CD14-positive monocyte (primary cell): ENCODE data around the gene SLC38A3. TPM values are rescaled to one million over a fixed set of nuclear protein-coding genes. Genes with fewer than 3 reads are reported as not detected.
A peak's percentile ranks its signal among the peaks of the same experiment; 100 is the strongest.

ENCODE experiments used
- DNase-seq, 3 donors: peaks; one replicate each; pipeline ENCODE4 v3.0.0-alpha.2; 2011 to 2022
- H2AFZ ChIP-seq: 2 replicates; pipeline ENCODE4 v1.6.0; 2012; ENCODE audit warnings: mild to moderate bottlenecking, low read depth, low read length, inconsistent platforms; ENCODE audit not compliant: insufficient read depth, poor library complexity, severe bottlenecking
- H3K27ac ChIP-seq, 2 donors: 1 replicate in 1 of 2; 2 replicates in 1 of 2; pipeline ENCODE4 v1.5.1; 2012 to 2013; ENCODE audit warnings: low read length in 2 of 2, control low read depth in 1 of 2, inconsistent platforms in 1 of 2, low read depth in 1 of 2, mild to moderate bottlenecking in 1 of 2
- H3K27me3 ChIP-seq, 2 donors: one replicate each; pipeline versions ENCODE4 v1.6.0 to v1.6.1; 2011 to 2013; ENCODE audit warnings: low read length in 2 of 2; ENCODE audit not compliant: control insufficient read depth in 2 of 2, insufficient read depth in 2 of 2
- H3K36me3 ChIP-seq, 2 donors: replicated peaks in 1 of 2; 1 replicate in 1 of 2; 2 replicates in 1 of 2; pipeline versions ENCODE4 v1.5.1 to v1.6.1; 2012 to 2013; ENCODE audit warnings: low read length in 2 of 2, control low read depth in 1 of 2, inconsistent platforms in 1 of 2, mild to moderate bottlenecking in 1 of 2; ENCODE audit not compliant: insufficient read depth in 2 of 2, control insufficient read depth in 1 of 2
- H3K4me1 ChIP-seq, 2 donors: 1 replicate in 1 of 2; 2 replicates in 1 of 2; pipeline versions ENCODE4 v1.5.1 to v1.6.1; 2012 to 2013; ENCODE audit warnings: low read length in 2 of 2, control low read depth in 1 of 2, inconsistent platforms in 1 of 2, mild to moderate bottlenecking in 1 of 2, moderate library complexity in 1 of 2; ENCODE audit not compliant: insufficient read depth in 2 of 2, control insufficient read depth in 1 of 2
- H3K4me2 ChIP-seq: replicated peaks from 2 replicates; pipeline ENCODE3; 2012; ENCODE audit warnings: low read length, moderate library complexity, mild to moderate bottlenecking; ENCODE audit not compliant: poor library complexity, severe bottlenecking; ENCODE audit errors: extremely low read depth
- H3K4me3 ChIP-seq, 3 experiments: fragments of 200-600 bp in 1 of 3; sonication (generic) in 1 of 3; replicated peaks in 1 of 3; 1 replicate in 2 of 3; 2 replicates in 1 of 3; pipeline ENCODE4 v1.5.1; 2011 to 2013; ENCODE audit warnings: low read length in 3 of 3, mild to moderate bottlenecking in 3 of 3, control low read depth in 2 of 3, low read depth in 2 of 3, inconsistent platforms in 1 of 3, moderate library complexity in 1 of 3
- H3K79me2 ChIP-seq: 2 replicates; pipeline ENCODE4 v1.6.0; 2012; ENCODE audit warnings: mild to moderate bottlenecking, control low read depth, inconsistent platforms, low read length, moderate library complexity; ENCODE audit not compliant: insufficient read depth
- H3K9ac ChIP-seq: 2 replicates; pipeline ENCODE4 v1.6.0; 2017; ENCODE audit warnings: low read length, mild to moderate bottlenecking; ENCODE audit not compliant: insufficient read depth, poor library complexity, severe bottlenecking
- H3K9me3 ChIP-seq, 2 donors: replicated peaks in 1 of 2; 1 replicate in 1 of 2; 2 replicates in 1 of 2; pipeline versions ENCODE4 v1.5.1 to v1.6.1; 2012 to 2013; ENCODE audit warnings: low read length in 2 of 2, control low read depth in 1 of 2; ENCODE audit not compliant: control insufficient read depth in 1 of 2, insufficient read depth in 1 of 2
- H4K20me1 ChIP-seq: 2 replicates; pipeline ENCODE4 v1.6.0; 2012; ENCODE audit warnings: mild to moderate bottlenecking, low read length, control low read depth, moderate library complexity; ENCODE audit not compliant: insufficient read depth
- H3K27ac Mint-ChIP-seq, 7 donors: one replicate each; pipeline ENCODE4 v1.8.0; 2020; ENCODE audit warnings: mild to moderate bottlenecking in 7 of 7, mixed read lengths in 7 of 7, moderate library complexity in 6 of 7, inconsistent platforms in 2 of 7
- H3K27me3 Mint-ChIP-seq, 3 donors: one replicate each; pipeline ENCODE4 v1.8.0; 2021 to 2022; ENCODE audit warnings: low read depth in 3 of 3, mild to moderate bottlenecking in 3 of 3, mixed read lengths in 3 of 3, moderate library complexity in 3 of 3, inconsistent platforms in 1 of 3
- H3K36me3 Mint-ChIP-seq, 2 donors: one replicate each; pipeline ENCODE4 v1.8.0; 2020; ENCODE audit warnings: mixed read lengths in 2 of 2, inconsistent platforms in 1 of 2, mild to moderate bottlenecking in 1 of 2
- H3K4me1 Mint-ChIP-seq: one replicate; pipeline ENCODE4 v1.8.0; 2020; ENCODE audit warnings: mild to moderate bottlenecking, mixed read lengths
- H3K4me3 Mint-ChIP-seq, 2 donors: one replicate each; pipeline ENCODE4 v1.8.0; 2020; ENCODE audit warnings: mild to moderate bottlenecking in 2 of 2, mixed read lengths in 2 of 2, moderate library complexity in 1 of 2
- H3K9me3 Mint-ChIP-seq, 7 donors: one replicate each; pipeline ENCODE4 v1.8.0; 2020 to 2022; ENCODE audit warnings: mixed read lengths in 7 of 7, mild to moderate bottlenecking in 6 of 7, moderate library complexity in 6 of 7, inconsistent platforms in 2 of 7
- CTCF ChIP-seq: fragments of 200-600 bp; IDR thresholded peaks from one replicate; pipeline ENCODE4 v1.8.0; 2022; ENCODE audit warnings: antibody characterized with exemption, mild to moderate bottlenecking
- WGBS: methylation state at CpG from one replicate; pipeline ENCODE4 v1.1.5; 2013; ENCODE audit warnings: missing lambda C conversion rate; ENCODE audit not compliant: insufficient coverage; 5-methylcytosine and 5-hydroxymethylcytosine counted together
- intact Hi-C, 2 donors: fragments of 100-400 bp; cut with micrococcal nuclease; formaldehyde crosslinking; loops; one replicate each; pipeline versions ENCODE4 v1.15.0 to v1.15.1; 2023
- polyA plus RNA-seq, 3 donors: library from polyadenylated mRNA; depleted of rRNA in 1 of 3; unstranded in 2 of 3; stranded (reverse) in 1 of 3; fragments of 300-500 nt in 2 of 3; fragments of >200 nt in 1 of 3; fragmentation: Illumina TruSeq in 2 of 3; gene quantifications; 1 replicate in 2 of 3; 2 replicates in 1 of 3; pipeline ENCODE4 v1.2.3, GENCODE V29; 2012 to 2021

SLC38A3 gene
- polyA plus RNA-seq, 3 donors, result not detected

DNA sequence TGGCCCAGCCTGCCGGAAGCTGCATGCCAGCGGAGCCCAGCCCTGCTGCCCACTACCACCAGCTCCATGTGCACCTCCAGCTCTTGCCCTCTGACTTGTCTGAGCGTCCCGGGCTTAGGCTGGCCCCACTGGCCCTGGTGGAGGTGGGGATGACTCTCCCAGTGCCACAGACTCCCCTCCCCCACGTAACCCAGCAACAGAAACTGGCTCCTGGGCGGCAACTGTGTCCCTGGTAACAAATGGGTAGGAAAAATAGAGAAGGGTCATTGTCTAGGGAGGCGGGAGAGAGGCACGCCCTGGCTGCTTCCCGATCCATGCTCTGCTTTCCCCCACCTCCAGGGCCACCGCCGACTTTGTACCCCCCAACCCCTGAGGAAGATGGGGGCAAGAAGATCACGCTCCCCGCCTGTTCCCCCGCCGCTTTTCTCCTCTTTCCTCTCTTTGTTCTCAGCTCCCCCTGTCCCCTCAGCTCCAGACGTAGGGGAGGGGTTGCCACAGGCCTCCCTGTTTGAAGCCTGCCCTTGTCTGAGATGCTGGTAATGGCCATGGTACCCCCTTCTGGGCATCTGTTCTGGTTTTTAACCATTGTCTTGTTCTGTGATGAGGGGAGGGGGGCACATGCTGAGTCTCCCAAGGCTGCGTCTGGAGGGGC lies 53.1 kb downstream of the SLC38A3 start:
- Histone ChIP-seq H3K9me3 (peaks cover 0 to 10% of the 10 kb centered on the region in 2 donors), H3K27ac (peak overlapping the region; percentile 33 to 41), H3K9ac (no peak overlapping the region), H3K4me3 (no peak overlapping the region), H3K4me2 (no peak overlapping the region), H3K36me3 (peaks cover 55 to 65% of the 10 kb centered on the region in 2 donors), H3K4me1 (peaks cover 38 to 58% of the 10 kb centered on the region in 2 donors), H4K20me1 (peaks cover 94% of the 10 kb centered on the region), H2AFZ (no peak overlapping the region), H3K27me3 (no peaks in the 10 kb centered on the region), H3K79me2 (peaks cover 43% of the 10 kb centered on the region)
- H3K27ac Mint-ChIP-seq, result peak overlapping the region; percentile 49 to 89 (median 79)
- no peak overlapping the region for H3K4me3 Mint-ChIP-seq
- 90% methylated on average over 2 of the region's 17 CpGs for WGBS
- peaks cover 0 to 10% (median 4%) of the 10 kb centered on the region in 7 donors for H3K9me3 Mint-ChIP-seq
- intact Hi-C loops, result no loop called here
- peaks cover 0 to 3% (median 3%) of the 10 kb centered on the region in 3 donors for H3K27me3 Mint-ChIP-seq
- no peak for DNase-seq
- peaks cover 55 to 66% of the 10 kb centered on the region in 2 donors for H3K36me3 Mint-ChIP-seq
- TF ChIP-seq CTCF, result no peak
- peaks cover 31% of the 10 kb centered on the region for H3K4me1 Mint-ChIP-seq

DNA sequence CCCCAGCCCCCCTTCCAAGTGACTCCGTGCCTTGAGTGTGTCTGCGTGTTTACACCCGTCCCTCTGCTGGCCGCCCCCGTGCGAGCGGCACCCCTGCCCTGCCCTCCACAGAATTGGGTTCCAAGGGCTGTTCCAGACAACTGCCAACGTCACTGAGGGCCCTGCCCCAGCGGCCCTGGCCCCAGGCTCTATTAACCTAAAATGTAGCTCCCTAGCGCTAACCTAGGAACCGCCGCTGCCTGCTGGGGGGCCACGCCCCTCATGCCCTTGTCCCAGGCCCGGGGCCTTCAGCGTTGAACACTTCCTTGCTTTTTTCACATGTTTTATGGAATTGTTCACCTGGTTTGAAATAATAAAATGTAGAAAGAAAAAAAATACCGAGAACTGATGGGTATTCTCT lies 53.9 kb downstream of the SLC38A3 start:
- Mint-ChIP-seq H3K27me3 (peaks cover 1 to 6% (median 3%) of the 10 kb centered on the region in 3 donors), H3K27ac (peak overlapping the region in 5 of 7 donors; percentile 51 to 88 (median 60)), H3K4me3 (no peak overlapping the region), H3K36me3 (peaks cover 47 to 58% of the 10 kb centered on the region in 2 donors), H3K9me3 (peaks cover 0 to 10% (median 4%) of the 10 kb centered on the region in 7 donors), H3K4me1 (peaks cover 26% of the 10 kb centered on the region)
- DNase-seq, result no peak
- Histone ChIP-seq H3K4me1 (peaks cover 30 to 49% of the 10 kb centered on the region in 2 donors), H3K9ac (no peak overlapping the region), H2AFZ (no peak overlapping the region), H3K9me3 (peaks cover 0 to 10% of the 10 kb centered on the region in 2 donors), H3K4me3 (no peak overlapping the region), H3K79me2 (peaks cover 34% of the 10 kb centered on the region), H3K27me3 (no peaks in the 10 kb centered on the region), H4K20me1 (peaks cover 86% of the 10 kb centered on the region), H3K4me2 (no peak overlapping the region), H3K27ac (peak overlapping the region; percentile 5 to 31), H3K36me3 (peaks cover 48 to 56% of the 10 kb centered on the region in 2 donors)
- TF ChIP-seq CTCF, result no peak
- 92% methylated on average over 14 of the region's 16 CpGs for WGBS
- intact Hi-C loops, result no loop called here
